Uterus (tissue), 4 donors: ENCODE measurements around the gene TCERG1. TPM values are rescaled to one million over a fixed set of nuclear protein-coding genes. Genes with fewer than 3 reads are reported as not detected.

Source experiments
- DNase-seq, 2 donors: peaks; one replicate each; pipeline ENCODE4 v3.0.0-alpha.2; 2019 to 2020
- H3K27ac ChIP-seq, 2 donors: fragments of 200-600 bp; sonication (generic); 1 replicate in 1 of 2; 2 replicates in 1 of 2; pipeline ENCODE4 v1.5.1; 2016 to 2018
- H3K27me3 ChIP-seq, 2 donors: fragments of 200-600 bp; sonication (generic); one replicate each; pipeline ENCODE4 v1.5.1; 2018 to 2019; ENCODE audit warnings: control low read depth in 1 of 2
- H3K36me3 ChIP-seq, 2 donors: fragments of 200-600 bp; sonication (generic); one replicate each; pipeline ENCODE4 v1.5.1; 2019; ENCODE audit warnings: control low read depth in 1 of 2
- H3K4me1 ChIP-seq, 2 donors: fragments of 200-600 bp; sonication (generic); one replicate each; pipeline ENCODE4 v1.5.1; 2018 to 2019; ENCODE audit warnings: control low read depth in 1 of 2
- H3K4me3 ChIP-seq, 2 donors: fragments of 200-600 bp; sonication (generic); 1 replicate in 1 of 2; 2 replicates in 1 of 2; pipeline ENCODE4 v1.5.1; 2018 to 2019; ENCODE audit warnings: mild to moderate bottlenecking in 1 of 2
- H3K9me3 ChIP-seq, 2 donors: fragments of 200-600 bp; sonication (generic); one replicate each; pipeline ENCODE4 v1.5.1; 2019; ENCODE audit warnings: control low read depth in 1 of 2
- CTCF ChIP-seq, 4 experiments: fragments of 200-600 bp in 2 of 4; fragments of 450-650 bp in 2 of 4; sonication (generic) in 2 of 4; IDR thresholded peaks; one replicate each; pipeline ENCODE4 v1.5.1; 2016 to 2019; ENCODE audit warnings: antibody characterized with exemption in 4 of 4, mild to moderate bottlenecking in 2 of 4, moderate library complexity in 1 of 4
- POLR2A ChIP-seq, 2 donors: fragments of 450-650 bp; IDR thresholded peaks; one replicate each; pipeline ENCODE4 v1.6.1; 2016; ENCODE audit warnings: antibody characterized with exemption in 2 of 2, mild to moderate bottlenecking in 1 of 2, moderate library complexity in 1 of 2
- intact Hi-C: fragments of 100-400 bp; cut with DNase I; formaldehyde crosslinking; loops from one replicate; pipeline ENCODE4 v1.15.1; 2023; ENCODE audit warnings: low total_unique reads
- total RNA-seq, 4 donors: library from RNA; depleted of rRNA in 3 of 4; stranded (reverse); fragments of >200 nt in 3 of 4; gene quantifications; one replicate each; pipeline versions ENCODE4 v1.1.0 to v1.2.4, GENCODE V29; 2014 to 2023
- donor health status: DM: yes; HTN: yes; CAD: no.

TCERG1 gene
- total RNA-seq, 4 donors from 2014 or later: 49.7 to 109 (median 77.7) TPM

- intact Hi-C loops: no loop called here
- DNase-seq: no peak
- no peaks in the 10 kb centered on the region for H3K9me3 ChIP-seq
- no peak overlapping the region for H3K27ac ChIP-seq
- no peaks in the 10 kb centered on the region for H3K4me1 ChIP-seq
- no peak overlapping the region for H3K4me3 ChIP-seq
- no peak for TF ChIP-seq CTCF (IDR thresholded peaks at IDR 0.05)
- TF ChIP-seq POLR2A (IDR thresholded peaks at IDR 0.05): no peak
- no peaks in the 10 kb centered on the region for H3K27me3 ChIP-seq
- no peaks in the 10 kb centered on the region for H3K36me3 ChIP-seq
Observed at GRCh38 chr5:146426305-146426704, 20.8 kb upstream of the TCERG1 start.

GRCh38 chr5:146426853-146427618 lies 20.1 kb upstream of the TCERG1 start:
- TF ChIP-seq POLR2A (IDR thresholded peaks at IDR 0.05) (no peak), CTCF (IDR thresholded peaks at IDR 0.05) (peak; percentile 58 to 68 (median 66))
- no peaks in the 10 kb centered on the region for H3K27me3 ChIP-seq
- no peak overlapping the region for H3K4me3 ChIP-seq
- H3K4me1 ChIP-seq: no peaks in the 10 kb centered on the region
- no peaks in the 10 kb centered on the region for H3K9me3 ChIP-seq
- H3K27ac ChIP-seq: no peak overlapping the region
- intact Hi-C loops: no loop called here
- no peak for DNase-seq
- no peaks in the 10 kb centered on the region for H3K36me3 ChIP-seq

GRCh38 chr5:146427619-146427997 lies 19.5 kb upstream of the TCERG1 start:
- Histone ChIP-seq H3K27ac (no peak overlapping the region), H3K4me1 (no peaks in the 10 kb centered on the region), H3K4me3 (no peak overlapping the region), H3K36me3 (no peaks in the 10 kb centered on the region), H3K9me3 (no peaks in the 10 kb centered on the region), H3K27me3 (no peaks in the 10 kb centered on the region)
- intact Hi-C loops: no loop called here
- TF ChIP-seq CTCF (IDR thresholded peaks at IDR 0.05): no peak
- no peak for TF ChIP-seq POLR2A (IDR thresholded peaks at IDR 0.05)
- DNase-seq: no peak

GRCh38 chr5:146428658-146429057 lies 18.5 kb upstream of the TCERG1 start:
- intact Hi-C loops: no loop called here
- no peaks in the 10 kb centered on the region for H3K36me3 ChIP-seq
- no peak for DNase-seq
- H3K4me3 ChIP-seq: no peak overlapping the region
- TF ChIP-seq CTCF (IDR thresholded peaks at IDR 0.05) (no peak), POLR2A (IDR thresholded peaks at IDR 0.05) (no peak)
- H3K9me3 ChIP-seq: no peaks in the 10 kb centered on the region
- H3K27me3 ChIP-seq: no peaks in the 10 kb centered on the region
- H3K27ac ChIP-seq: no peak overlapping the region
- no peaks in the 10 kb centered on the region for H3K4me1 ChIP-seq

- intact Hi-C loops: no loop called here
- no peaks in the 10 kb centered on the region for H3K4me1 ChIP-seq
- H3K36me3 ChIP-seq: no peaks in the 10 kb centered on the region
- no peaks in the 10 kb centered on the region for H3K27me3 ChIP-seq
- H3K4me3 ChIP-seq: no peak overlapping the region
- no peak overlapping the region for H3K27ac ChIP-seq
- TF ChIP-seq POLR2A (IDR thresholded peaks at IDR 0.05) (no peak), CTCF (IDR thresholded peaks at IDR 0.05) (no peak)
- DNase-seq: no peak
- H3K9me3 ChIP-seq: no peaks in the 10 kb centered on the region
Observed at GRCh38 chr5:146440353-146440752, 6.8 kb upstream of the TCERG1 start.
